Activated T-cell treated with anti-CD3 and anti-CD28 coated beads for 24 hours (primary cell): ENCODE measurements around the gene ETNK1.
"Not testable (repeated sequence)": the region's sequence is repeated elsewhere in the genome, so short reads cannot be mapped to it uniquely, and the experiment has no call there.

Experiments
- DNase-seq: peaks from one replicate; pipeline ENCODE4 v3.0.0-alpha.2; 2020; ENCODE audit warnings: low read depth

Gene ETNK1

GRCh38 chr12:22689876-22690275 is 64.9 kb downstream of the ETNK1 start:
- no peak for DNase-seq

DNA sequence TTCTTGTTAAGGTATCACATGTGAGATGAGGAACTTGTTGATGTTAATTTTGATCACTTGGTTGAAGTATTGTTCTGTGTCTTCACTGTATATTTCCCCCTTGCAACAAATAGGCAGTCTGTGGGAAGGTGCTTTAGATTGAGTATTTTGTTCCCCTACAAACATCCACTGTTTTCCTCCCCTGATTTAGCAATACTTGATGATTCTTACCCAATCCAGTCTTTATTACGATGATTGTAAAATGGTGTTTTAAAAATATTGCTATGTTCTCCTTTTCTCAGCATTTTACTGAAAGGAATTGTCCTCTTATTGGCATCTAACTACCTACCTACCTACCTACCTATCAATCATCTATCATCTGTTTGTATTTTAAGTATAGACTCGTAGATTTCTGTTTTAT is 66.3 kb downstream of the ETNK1 start:
- no peak for DNase-seq

DNA sequence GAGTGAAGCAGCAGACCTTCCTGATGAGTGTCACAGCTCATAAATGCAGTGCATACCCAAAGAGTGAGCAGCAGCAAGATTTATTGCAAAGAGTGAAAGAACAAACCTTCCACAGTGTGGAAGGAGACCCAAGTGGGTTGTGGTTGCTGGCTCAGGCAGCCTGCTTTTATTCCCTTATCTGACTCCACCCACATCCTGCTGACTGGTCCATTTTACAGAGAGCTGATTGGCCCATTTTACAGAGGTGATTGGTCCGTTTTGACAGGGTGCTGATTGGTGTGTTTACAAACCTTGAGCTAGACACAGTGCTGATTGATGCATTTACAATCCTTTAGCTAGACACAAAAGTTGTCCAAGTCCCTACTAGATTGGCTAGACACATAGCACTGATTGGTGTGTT is 67.5 kb downstream of the ETNK1 start:
- not testable (repeated sequence) for DNase-seq

- DNase-seq: no peak
These were observed 68.1 kb downstream of the ETNK1 start for GRCh38 chr12:22692964-22693555.

GRCh38 chr12:22698576-22698975 is 73.6 kb downstream of the ETNK1 start:
- DNase-seq: no peak

GRCh38 chr12:22699705-22700104 is 74.7 kb downstream of the ETNK1 start:
- not testable (repeated sequence) for DNase-seq

DNA sequence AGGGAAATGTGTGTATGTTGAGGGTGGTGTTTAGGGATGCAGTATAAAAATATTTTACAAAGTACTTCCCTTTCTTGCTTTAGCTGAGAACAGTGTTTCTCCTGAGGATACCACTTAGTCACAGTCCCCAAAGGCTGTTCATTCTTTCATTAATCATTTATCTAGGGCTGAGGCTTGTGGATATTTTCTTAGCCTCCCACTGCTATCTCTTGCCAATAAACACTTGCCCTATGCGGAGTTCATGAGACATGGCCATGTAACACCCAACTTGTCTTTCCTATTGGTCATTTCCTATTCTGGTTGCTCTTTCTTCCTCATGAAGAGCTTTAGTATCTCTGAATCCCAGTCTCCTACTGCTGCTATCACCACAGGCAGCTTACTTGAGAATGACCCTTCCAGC is 75.1 kb downstream of the ETNK1 start:
- no peak for DNase-seq

- DNase-seq: not testable (repeated sequence)
These were observed 76.3 kb downstream of the ETNK1 start for GRCh38 chr12:22701216-22701809.

DNA sequence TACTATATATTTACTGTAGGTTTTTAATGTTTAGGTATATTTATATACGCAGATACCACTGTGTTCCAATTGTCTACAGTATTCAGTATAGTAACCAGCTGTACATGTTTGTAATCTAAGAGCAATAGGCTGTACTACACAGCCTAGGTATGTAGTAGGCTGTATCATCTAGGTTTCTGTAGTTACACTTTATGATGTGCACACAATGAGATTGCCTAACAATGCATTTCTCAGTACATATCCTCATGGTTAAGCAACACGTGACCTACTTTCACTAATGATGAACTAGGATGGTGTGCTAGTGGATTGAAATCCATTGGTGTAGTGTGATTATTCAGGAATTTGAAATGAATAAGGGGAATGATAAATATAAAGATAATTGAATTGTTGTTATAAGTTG is 77.7 kb downstream of the ETNK1 start:
- DNase-seq: no peak

DNA sequence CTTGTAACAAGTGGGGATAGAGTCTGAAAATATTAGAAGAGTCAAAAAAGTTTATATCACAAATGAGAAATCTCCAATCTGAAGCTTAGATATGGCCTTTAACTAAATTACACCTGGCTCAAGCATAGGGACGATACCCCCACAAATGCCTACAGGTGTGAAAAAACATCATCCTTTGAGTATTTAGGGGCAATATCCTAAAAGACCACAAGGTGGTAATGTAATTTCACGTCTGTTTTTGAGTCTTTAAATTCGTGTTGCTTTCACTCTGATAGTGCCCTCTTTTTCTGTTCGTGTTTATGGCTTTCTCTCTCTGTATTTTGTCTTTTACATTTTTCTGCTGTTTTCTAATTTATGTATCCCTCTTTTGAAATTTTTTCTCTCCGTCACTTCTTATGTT is 84.3 kb downstream of the ETNK1 start:
- DNase-seq: no peak

GRCh38 chr12:22712083-22712482 is 87.1 kb downstream of the ETNK1 start:
- DNase-seq: no peak

- no peak for DNase-seq
These were observed 90.3 kb downstream of the ETNK1 start for GRCh38 chr12:22715254-22715653.

GRCh38 chr12:22719745-22720144 is 94.8 kb downstream of the ETNK1 start:
- no peak for DNase-seq

DNA sequence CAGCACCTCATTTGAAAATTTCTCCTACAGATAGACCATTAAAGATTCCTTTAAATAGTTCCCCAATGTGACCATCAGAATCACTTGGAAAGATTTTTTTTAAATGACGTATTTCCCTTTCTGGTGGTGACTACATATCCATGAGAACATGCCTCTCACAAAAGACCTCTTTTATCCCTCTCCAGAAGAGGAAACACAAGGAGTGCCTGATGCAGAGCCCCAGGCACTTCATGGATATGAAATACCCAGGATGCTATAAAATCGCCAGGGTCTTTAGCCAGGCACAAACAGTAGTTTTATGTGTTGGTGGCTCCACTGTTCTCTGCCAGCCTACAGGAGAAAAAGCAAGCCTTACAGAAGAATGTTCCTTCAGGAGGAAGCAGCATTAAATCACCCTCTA is 97.1 kb downstream of the ETNK1 start:
- no peak for DNase-seq

DNA sequence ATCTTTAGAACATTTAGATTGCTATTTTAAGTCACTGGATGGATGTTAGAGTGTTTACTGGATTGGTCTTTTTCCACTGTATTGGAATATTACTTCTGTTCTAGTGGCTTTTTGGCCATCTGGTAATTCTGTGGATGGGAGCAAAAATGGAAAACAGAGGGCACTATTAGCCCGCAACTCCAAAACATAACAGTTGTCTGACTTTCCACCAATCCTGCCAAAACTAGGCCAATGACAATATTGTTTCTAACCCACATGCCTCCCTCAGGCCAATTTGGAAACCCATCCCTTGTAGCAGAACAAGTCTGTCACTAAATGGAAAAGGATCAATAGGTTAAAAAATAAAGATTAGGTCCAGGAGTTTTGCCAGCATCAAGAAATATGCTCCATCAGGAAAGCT is 97.8 kb downstream of the ETNK1 start:
- DNase-seq: no peak

- DNase-seq: no peak
These were observed 104.0 kb downstream of the ETNK1 start for GRCh38 chr12:22728987-22729386.

GRCh38 chr12:22729431-22729956 is 104.5 kb downstream of the ETNK1 start:
- DNase-seq: no peak

GRCh38 chr12:22729957-22730443 is 105.0 kb downstream of the ETNK1 start:
- no peak for DNase-seq

GRCh38 chr12:22731236-22731635 is 106.3 kb downstream of the ETNK1 start:
- no peak for DNase-seq

DNA sequence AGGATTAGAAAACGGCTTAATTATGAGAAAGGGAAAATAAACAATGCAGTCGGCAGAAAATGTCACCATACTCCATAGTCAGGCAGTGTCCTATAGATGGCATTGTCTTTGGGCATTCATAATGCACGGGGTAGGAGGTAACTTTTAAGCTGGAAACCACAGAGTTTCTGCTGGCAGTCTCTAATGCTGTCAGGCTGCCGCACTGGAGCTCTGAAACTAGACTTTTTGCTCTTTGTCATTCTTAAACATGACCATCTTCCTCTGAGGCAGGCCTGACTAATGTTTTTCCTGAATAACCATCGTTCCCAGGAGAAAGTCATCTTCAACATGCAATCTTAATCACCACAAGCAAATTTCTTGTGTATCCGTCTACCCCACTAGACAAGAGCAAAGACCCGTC is 108.8 kb downstream of the ETNK1 start:
- no peak for DNase-seq

GRCh38 chr12:22738945-22739344 is 114.0 kb downstream of the ETNK1 start:
- DNase-seq: no peak
